GM19025 (cell line): Measurements from ENCODE around the gene ZRANB1.

Experiments
- ATAC-seq: cut with Tn5 transposase; IDR thresholded peaks from one replicate; pipeline ENCODE4 v1.9.1; 2021; ENCODE audit warnings: mild to moderate bottlenecking, low read depth, moderate library complexity; ENCODE audit not compliant: unreplicated experiment

Gene ZRANB1

DNA sequence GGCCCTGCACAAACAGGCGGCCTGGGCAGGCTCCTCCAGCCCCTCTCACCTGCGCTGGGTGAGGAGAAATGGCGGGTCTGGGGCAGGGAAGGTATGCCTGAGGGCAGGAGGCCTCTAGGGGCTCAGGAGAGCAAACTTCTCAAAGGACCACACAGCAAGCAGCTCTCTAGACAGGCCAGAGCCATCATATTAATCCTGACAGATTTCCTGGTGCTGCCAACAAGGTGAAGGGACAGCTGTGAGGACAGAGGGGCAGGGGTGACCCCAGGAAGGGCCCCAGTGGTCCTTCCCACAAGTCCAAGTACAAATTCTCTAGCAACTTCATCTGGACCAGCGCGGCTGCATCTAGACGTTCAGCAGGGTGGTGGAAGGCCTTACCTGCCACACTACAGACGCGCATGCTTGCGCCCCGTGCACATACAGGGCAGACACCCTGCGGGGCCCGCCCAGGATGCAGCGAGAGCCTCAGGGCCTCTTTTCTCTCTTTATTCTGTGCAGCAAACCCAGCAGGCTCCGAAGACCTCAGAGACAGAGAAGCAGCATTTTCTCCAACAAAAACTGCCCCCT, 62.1 kb downstream of the ZRANB1 start:
- ATAC-seq, result no peak

DNA sequence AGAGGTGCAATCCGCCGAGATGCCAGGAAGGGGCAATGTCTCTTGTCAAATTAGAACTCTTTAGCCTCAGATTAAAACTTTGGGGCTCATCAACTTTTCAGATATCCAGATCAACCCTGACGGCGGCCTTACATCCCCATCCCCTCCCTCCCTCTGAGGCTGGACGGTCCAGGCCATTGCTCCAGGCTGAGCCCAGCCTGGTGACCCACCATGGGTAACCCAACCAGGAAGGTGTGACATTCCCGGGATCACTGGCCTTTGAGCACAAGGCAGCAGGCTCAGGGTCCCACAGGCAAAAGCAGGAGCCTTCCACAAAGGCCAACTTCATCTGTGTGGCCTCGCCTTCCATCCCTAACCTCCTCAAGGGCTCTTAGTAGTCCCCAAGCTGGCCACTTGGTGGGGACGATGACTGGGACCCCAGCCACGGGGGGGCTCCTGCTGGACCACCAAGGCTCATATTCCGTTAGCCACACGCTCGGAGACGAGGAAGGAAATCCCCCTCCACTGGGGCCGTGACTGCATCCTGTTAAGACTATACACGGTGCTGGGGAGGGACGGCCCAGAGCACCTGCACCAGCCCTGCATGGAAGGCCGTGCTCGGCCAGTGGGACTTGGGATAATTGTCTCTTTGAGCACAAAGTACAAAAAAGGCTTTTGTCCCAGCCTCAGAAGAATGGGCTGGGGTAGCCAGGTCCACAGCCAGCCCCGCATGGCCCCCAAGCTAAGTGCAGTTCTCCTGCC, 62.8 kb downstream of the ZRANB1 start:
- no peak for ATAC-seq

- no peak for ATAC-seq
These were observed 63.6 kb downstream of the ZRANB1 start for GRCh38 chr10:125005312-125006187.

- ATAC-seq, result no peak
These were observed 64.3 kb downstream of the ZRANB1 start for GRCh38 chr10:125006188-125006680.

- no peak for ATAC-seq
These were observed 65.1 kb downstream of the ZRANB1 start for GRCh38 chr10:125006921-125007426.

DNA sequence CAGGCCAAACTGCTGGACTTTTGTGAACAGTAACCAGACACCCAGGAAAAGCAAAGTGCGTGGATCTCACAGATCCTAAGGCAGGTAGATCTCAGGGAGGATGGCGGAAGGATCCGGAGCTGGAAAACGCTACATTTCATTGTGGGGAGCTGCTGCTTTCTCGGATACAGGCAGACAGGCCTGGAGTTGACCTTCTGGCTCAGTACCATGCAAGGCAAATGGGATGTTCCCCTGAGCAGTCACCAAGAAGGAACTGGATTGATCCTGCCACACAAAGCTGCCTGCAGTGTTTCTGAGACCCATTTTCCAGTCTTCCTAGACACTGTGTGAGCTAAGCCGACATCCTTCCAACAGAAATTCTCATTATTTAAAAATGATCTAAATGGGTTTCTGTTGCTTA, 65.5 kb downstream of the ZRANB1 start:
- no peak for ATAC-seq

- ATAC-seq, result no peak
These were observed 67.0 kb downstream of the ZRANB1 start for GRCh38 chr10:125008689-125009638.

DNA sequence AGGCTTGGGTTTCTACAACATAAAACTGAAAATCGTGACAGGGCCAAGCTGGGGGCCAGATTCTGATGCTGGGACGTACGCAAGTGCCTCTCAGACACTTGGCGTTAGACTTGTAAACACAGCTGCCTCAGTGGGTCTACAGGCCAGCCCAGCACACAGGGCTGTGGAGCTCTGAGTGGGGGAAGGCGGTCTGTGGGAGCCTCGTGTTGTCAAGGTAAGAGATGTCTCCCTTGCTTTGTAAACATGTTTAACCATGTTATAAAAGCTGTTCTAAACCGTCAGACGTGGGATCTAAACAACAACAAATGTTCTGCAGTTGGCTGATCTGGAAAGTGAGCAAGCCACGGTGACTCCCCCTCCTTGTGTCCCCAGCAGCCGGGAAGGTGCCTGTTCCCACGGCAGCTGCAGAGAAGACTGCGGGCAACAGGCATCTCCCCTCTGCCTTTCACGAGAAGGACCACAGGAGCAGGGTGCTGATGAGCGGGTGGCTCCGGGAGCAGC, 67.8 kb downstream of the ZRANB1 start:
- no peak for ATAC-seq

- no peak for ATAC-seq
These were observed 68.4 kb downstream of the ZRANB1 start for GRCh38 chr10:125010362-125010761.

GRCh38 chr10:125011171-125011925, 69.4 kb downstream of the ZRANB1 start:
- no peak for ATAC-seq

DNA sequence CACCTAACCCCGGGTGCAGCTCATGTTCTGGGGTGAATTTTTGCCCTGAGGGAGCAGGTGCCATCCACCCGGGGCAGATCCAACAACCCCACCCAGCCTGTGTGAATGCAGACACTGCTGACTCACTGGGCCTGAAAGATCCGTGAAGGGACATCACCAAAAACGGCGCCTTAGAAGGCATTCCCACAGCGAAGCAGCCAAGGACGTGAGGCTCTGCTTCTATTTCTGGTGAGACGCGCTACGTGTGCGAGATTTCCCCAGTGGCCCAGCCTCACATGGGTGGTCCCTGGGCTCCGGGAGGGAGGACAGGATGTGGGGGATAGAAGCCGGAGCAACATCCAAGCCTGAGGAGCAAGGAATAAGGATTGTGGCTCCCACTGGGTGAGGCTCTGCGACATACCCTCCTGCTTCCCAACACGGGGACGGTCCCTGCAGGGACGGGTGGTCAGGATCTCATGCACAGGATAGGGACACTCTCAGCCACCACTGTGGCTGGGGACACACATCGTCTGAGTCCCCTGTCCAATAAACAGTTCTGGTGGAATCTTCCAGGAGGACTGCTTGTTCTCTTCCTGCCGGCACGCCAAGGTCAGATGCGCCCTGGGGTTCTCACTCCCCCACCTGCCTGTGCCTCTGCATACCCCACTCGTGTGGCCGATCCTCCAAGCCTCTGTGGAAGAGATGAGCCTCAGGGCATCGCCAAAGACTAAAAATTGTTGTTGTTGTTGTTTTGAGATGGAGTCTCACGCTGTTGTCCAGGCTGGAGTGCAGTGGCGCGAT, 70.2 kb downstream of the ZRANB1 start:
- no peak for ATAC-seq

- no peak for ATAC-seq
These were observed 71.1 kb downstream of the ZRANB1 start for GRCh38 chr10:125012851-125013528.

GRCh38 chr10:125013529-125013872, 71.6 kb downstream of the ZRANB1 start:
- ATAC-seq, result no peak

DNA sequence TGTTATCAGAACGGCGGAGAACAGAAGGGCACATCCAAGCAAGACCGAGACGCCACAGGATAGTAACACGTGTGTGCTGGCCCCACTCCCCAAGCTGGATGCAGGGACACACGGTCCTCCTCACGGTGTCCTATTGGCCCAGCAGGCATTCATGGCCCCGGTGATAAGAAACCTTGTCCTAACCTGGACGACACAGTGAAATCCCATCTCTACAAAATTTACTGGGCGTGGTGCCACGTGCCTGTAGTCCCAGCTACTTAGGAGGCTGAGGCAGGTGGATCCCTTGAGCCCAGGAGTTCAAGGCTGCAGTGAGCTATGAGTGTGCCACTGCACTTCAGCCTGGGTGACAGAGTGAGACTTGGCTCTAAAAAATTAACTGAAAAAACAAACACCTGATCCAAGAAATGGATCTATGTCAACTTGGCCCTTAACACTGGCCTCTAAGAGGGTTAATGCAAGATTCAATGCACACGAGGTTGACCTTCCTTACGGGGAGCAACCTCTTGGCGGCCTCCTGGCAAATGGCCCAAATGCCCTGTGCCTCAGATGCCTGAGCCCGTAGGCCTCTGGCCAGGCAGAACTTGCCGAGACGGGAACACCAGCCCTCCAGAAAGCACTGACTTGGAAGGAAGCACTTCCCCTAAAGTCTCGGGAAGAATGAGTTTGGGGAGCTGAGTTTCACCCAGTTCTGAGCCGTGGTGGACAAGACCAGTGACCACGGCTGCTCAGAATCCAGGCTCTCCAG, 72.3 kb downstream of the ZRANB1 start:
- ATAC-seq, result no peak

DNA sequence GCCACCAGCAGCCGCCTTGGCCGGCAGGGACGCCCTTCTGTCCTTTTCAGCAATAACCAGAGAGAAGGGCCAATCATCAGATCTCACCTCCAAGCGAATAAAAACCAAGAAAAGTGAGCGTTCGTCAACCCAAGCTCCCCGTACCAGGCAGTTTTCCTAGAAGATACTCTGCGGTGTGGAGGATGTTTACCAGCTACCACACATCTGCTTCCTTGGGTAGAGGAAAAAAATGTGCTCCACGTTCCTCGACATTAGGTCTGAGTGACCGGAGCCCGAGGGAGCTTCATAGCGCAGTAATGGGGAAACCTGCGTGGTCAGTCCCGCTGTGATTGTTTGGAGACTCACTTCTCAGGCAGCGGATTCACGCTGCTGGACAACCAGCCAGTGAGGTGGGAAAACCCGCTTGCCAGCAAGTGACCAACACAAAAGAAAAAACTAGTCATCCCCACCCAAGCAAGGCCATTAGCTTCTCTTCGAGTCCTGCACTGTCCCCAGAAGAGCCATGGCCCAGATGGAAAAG, 73.0 kb downstream of the ZRANB1 start:
- ATAC-seq, result no peak

GRCh38 chr10:125015356-125015944, 73.5 kb downstream of the ZRANB1 start:
- ATAC-seq, result no peak

- no peak for ATAC-seq
These were observed 74.2 kb downstream of the ZRANB1 start for GRCh38 chr10:125016123-125016522.
